ENCODE data around the gene NELL1.
A peak's percentile ranks its signal among the peaks of the same experiment; 100 is the strongest.

NELL1 gene

GRCh38 chr11:21307874-21308273 lies 638.5 kb downstream of the NELL1 start:
- Histone ChIP-seq H2BK120ac (ENCODE audit: low read depth, low read length) (no peak overlapping the region), H3K79me1 (ENCODE audit: low read length) (no peaks in the 10 kb centered on the region), H3K23ac (ENCODE audit: low read length) (no peak overlapping the region), H3K4me3 (ENCODE audit: low read length) (no peak overlapping the region), H3K56ac (ENCODE audit: low read length) (no peak overlapping the region), H2AK5ac (ENCODE audit: low read length) (no peak overlapping the region), H3K18ac (ENCODE audit: low read length) (no peak overlapping the region), H3K4me1 (ENCODE audit: control insufficient read depth, low read depth, low read length) (no peaks in the 10 kb centered on the region), H3K27ac (ENCODE audit: low read depth, low read length) (no peak overlapping the region), H3K36me3 (ENCODE audit: control insufficient read depth, insufficient read depth, low read length) (no peaks in the 10 kb centered on the region), H3K4ac (ENCODE audit: low read depth, low read length) (no peak overlapping the region), H3K9ac (ENCODE audit: low read length) (no peak overlapping the region), H3K79me2 (ENCODE audit: control insufficient read depth, insufficient read depth, low read length) (no peaks in the 10 kb centered on the region), H3K4me2 (ENCODE audit: low read length) (no peak overlapping the region), H2BK5ac (ENCODE audit: low read length) (no peak overlapping the region), H2BK15ac (replicated peaks; ENCODE audit: low read depth) (no peak overlapping the region), H4K5ac (ENCODE audit: low read length) (no peak overlapping the region), H3K27me3 (ENCODE audit: insufficient read depth, low read length, poor library complexity) (no peaks in the 10 kb centered on the region), H4K8ac (ENCODE audit: low read depth, low read length) (no peak overlapping the region)
- no CpG with 5 or more reads among the region's 4 CpGs for WGBS (ENCODE audit: extremely low coverage, insufficient coverage, low lambda C conversion rate)
- peak; percentile 43 for DNase-seq

- no peak overlapping the region for H3K56ac ChIP-seq (ENCODE audit: low read length)
- H3K79me2 ChIP-seq (ENCODE audit: control insufficient read depth, insufficient read depth, low read length), result no peaks in the 10 kb centered on the region
- no peak overlapping the region for H3K18ac ChIP-seq (ENCODE audit: low read length)
- H2BK15ac ChIP-seq (replicated peaks; ENCODE audit: low read depth), result no peak overlapping the region
- H3K4me2 ChIP-seq (ENCODE audit: low read length), result no peak overlapping the region
- no peak overlapping the region for H3K4ac ChIP-seq (ENCODE audit: low read depth, low read length)
- no peak overlapping the region for H3K4me3 ChIP-seq (ENCODE audit: low read length)
- H3K9ac ChIP-seq (ENCODE audit: low read length), result no peak overlapping the region
- H3K36me3 ChIP-seq (ENCODE audit: control insufficient read depth, insufficient read depth, low read length), result no peaks in the 10 kb centered on the region
- H3K4me1 ChIP-seq (ENCODE audit: control insufficient read depth, low read depth, low read length), result no peaks in the 10 kb centered on the region
- no peak overlapping the region for H4K5ac ChIP-seq (ENCODE audit: low read length)
- no peak overlapping the region for H4K8ac ChIP-seq (ENCODE audit: low read depth, low read length)
- no peak overlapping the region for H3K23ac ChIP-seq (ENCODE audit: low read length)
- H3K27ac ChIP-seq (ENCODE audit: low read depth, low read length), result no peak overlapping the region
- H3K27me3 ChIP-seq (ENCODE audit: insufficient read depth, low read length, poor library complexity), result no peaks in the 10 kb centered on the region
- no peak overlapping the region for H2BK5ac ChIP-seq (ENCODE audit: low read length)
- no peaks in the 10 kb centered on the region for H3K79me1 ChIP-seq (ENCODE audit: low read length)
- H2BK120ac ChIP-seq (ENCODE audit: low read depth, low read length), result no peak overlapping the region
- WGBS (ENCODE audit: extremely low coverage, insufficient coverage, low lambda C conversion rate), result no CpG with 5 or more reads among the region's 1 CpG
- no peak overlapping the region for H2AK5ac ChIP-seq (ENCODE audit: low read length)
- DNase-seq, result no peak
Observed at GRCh38 chr11:21316591-21316990, 647.2 kb downstream of the NELL1 start.

- H3K18ac ChIP-seq (ENCODE audit: low read length), result no peak overlapping the region
- no peak overlapping the region for H2BK5ac ChIP-seq (ENCODE audit: low read length)
- no peak overlapping the region for H3K4me2 ChIP-seq (ENCODE audit: low read length)
- no peak overlapping the region for H4K5ac ChIP-seq (ENCODE audit: low read length)
- no peak overlapping the region for H3K23ac ChIP-seq (ENCODE audit: low read length)
- H3K4ac ChIP-seq (ENCODE audit: low read depth, low read length), result no peak overlapping the region
- H2BK15ac ChIP-seq (replicated peaks; ENCODE audit: low read depth), result no peak overlapping the region
- no peak overlapping the region for H2AK5ac ChIP-seq (ENCODE audit: low read length)
- no peaks in the 10 kb centered on the region for H3K4me1 ChIP-seq (ENCODE audit: control insufficient read depth, low read depth, low read length)
- no peaks in the 10 kb centered on the region for H3K36me3 ChIP-seq (ENCODE audit: control insufficient read depth, insufficient read depth, low read length)
- H4K8ac ChIP-seq (ENCODE audit: low read depth, low read length), result no peak overlapping the region
- H2BK120ac ChIP-seq (ENCODE audit: low read depth, low read length), result no peak overlapping the region
- no peak overlapping the region for H3K9ac ChIP-seq (ENCODE audit: low read length)
- WGBS (ENCODE audit: extremely low coverage, insufficient coverage, low lambda C conversion rate), result no CpG with 5 or more reads among the region's 2 CpGs
- no peak overlapping the region for H3K56ac ChIP-seq (ENCODE audit: low read length)
- H3K79me2 ChIP-seq (ENCODE audit: control insufficient read depth, insufficient read depth, low read length), result no peaks in the 10 kb centered on the region
- no peak for DNase-seq
- H3K27me3 ChIP-seq (ENCODE audit: insufficient read depth, low read length, poor library complexity), result no peaks in the 10 kb centered on the region
- no peak overlapping the region for H3K27ac ChIP-seq (ENCODE audit: low read depth, low read length)
- no peak overlapping the region for H3K4me3 ChIP-seq (ENCODE audit: low read length)
- no peaks in the 10 kb centered on the region for H3K79me1 ChIP-seq (ENCODE audit: low read length)
Observed at GRCh38 chr11:21321072-21321471, 651.7 kb downstream of the NELL1 start.

- DNase-seq, result no peak
- Histone ChIP-seq H3K79me2 (ENCODE audit: control insufficient read depth, insufficient read depth, low read length) (no peaks in the 10 kb centered on the region), H3K9ac (ENCODE audit: low read length) (no peak overlapping the region), H4K8ac (ENCODE audit: low read depth, low read length) (no peak overlapping the region), H3K4me1 (ENCODE audit: control insufficient read depth, low read depth, low read length) (no peaks in the 10 kb centered on the region), H3K4ac (ENCODE audit: low read depth, low read length) (no peak overlapping the region), H2AK5ac (ENCODE audit: low read length) (no peak overlapping the region), H3K23ac (ENCODE audit: low read length) (no peak overlapping the region), H3K79me1 (ENCODE audit: low read length) (no peaks in the 10 kb centered on the region), H3K4me2 (ENCODE audit: low read length) (no peak overlapping the region), H3K18ac (ENCODE audit: low read length) (no peak overlapping the region), H3K27me3 (ENCODE audit: insufficient read depth, low read length, poor library complexity) (no peaks in the 10 kb centered on the region), H3K56ac (ENCODE audit: low read length) (no peak overlapping the region), H3K36me3 (ENCODE audit: control insufficient read depth, insufficient read depth, low read length) (no peaks in the 10 kb centered on the region), H2BK5ac (ENCODE audit: low read length) (no peak overlapping the region), H4K5ac (ENCODE audit: low read length) (no peak overlapping the region), H3K27ac (ENCODE audit: low read depth, low read length) (no peak overlapping the region), H2BK15ac (replicated peaks; ENCODE audit: low read depth) (no peak overlapping the region), H2BK120ac (ENCODE audit: low read depth, low read length) (no peak overlapping the region), H3K4me3 (ENCODE audit: low read length) (no peak overlapping the region)
- no CpG with 5 or more reads among the region's 1 CpG for WGBS (ENCODE audit: extremely low coverage, insufficient coverage, low lambda C conversion rate)
Observed at GRCh38 chr11:21321530-21321929, 652.1 kb downstream of the NELL1 start.

- no peaks in the 10 kb centered on the region for H3K79me1 ChIP-seq (ENCODE audit: low read length)
- DNase-seq, result peak; percentile 36
- H3K4me2 ChIP-seq (ENCODE audit: low read length), result no peak overlapping the region
- no peak overlapping the region for H3K9ac ChIP-seq (ENCODE audit: low read length)
- H3K27ac ChIP-seq (ENCODE audit: low read depth, low read length), result no peak overlapping the region
- H2BK120ac ChIP-seq (ENCODE audit: low read depth, low read length), result no peak overlapping the region
- H3K23ac ChIP-seq (ENCODE audit: low read length), result no peak overlapping the region
- H2BK15ac ChIP-seq (replicated peaks; ENCODE audit: low read depth), result no peak overlapping the region
- H3K27me3 ChIP-seq (ENCODE audit: insufficient read depth, low read length, poor library complexity), result no peaks in the 10 kb centered on the region
- H3K56ac ChIP-seq (ENCODE audit: low read length), result no peak overlapping the region
- no peaks in the 10 kb centered on the region for H3K79me2 ChIP-seq (ENCODE audit: control insufficient read depth, insufficient read depth, low read length)
- H3K4me1 ChIP-seq (ENCODE audit: control insufficient read depth, low read depth, low read length), result no peaks in the 10 kb centered on the region
- H2BK5ac ChIP-seq (ENCODE audit: low read length), result no peak overlapping the region
- H4K5ac ChIP-seq (ENCODE audit: low read length), result no peak overlapping the region
- H3K4me3 ChIP-seq (ENCODE audit: low read length), result no peak overlapping the region
- no peak overlapping the region for H3K4ac ChIP-seq (ENCODE audit: low read depth, low read length)
- no CpG with 5 or more reads among the region's 2 CpGs for WGBS (ENCODE audit: extremely low coverage, insufficient coverage, low lambda C conversion rate)
- H3K18ac ChIP-seq (ENCODE audit: low read length), result no peak overlapping the region
- H2AK5ac ChIP-seq (ENCODE audit: low read length), result no peak overlapping the region
- no peaks in the 10 kb centered on the region for H3K36me3 ChIP-seq (ENCODE audit: control insufficient read depth, insufficient read depth, low read length)
- no peak overlapping the region for H4K8ac ChIP-seq (ENCODE audit: low read depth, low read length)
Observed at GRCh38 chr11:21323617-21324016, 654.2 kb downstream of the NELL1 start.

GRCh38 chr11:21343204-21343603 lies 673.8 kb downstream of the NELL1 start:
- Histone ChIP-seq H2BK120ac (ENCODE audit: low read depth, low read length) (no peak overlapping the region), H3K23ac (ENCODE audit: low read length) (no peak overlapping the region), H3K36me3 (ENCODE audit: control insufficient read depth, insufficient read depth, low read length) (no peaks in the 10 kb centered on the region), H3K18ac (ENCODE audit: low read length) (no peak overlapping the region), H2AK5ac (ENCODE audit: low read length) (no peak overlapping the region), H2BK5ac (ENCODE audit: low read length) (no peak overlapping the region), H3K27me3 (ENCODE audit: insufficient read depth, low read length, poor library complexity) (no peaks in the 10 kb centered on the region), H3K56ac (ENCODE audit: low read length) (no peak overlapping the region), H3K4me3 (ENCODE audit: low read length) (no peak overlapping the region), H4K5ac (ENCODE audit: low read length) (no peak overlapping the region), H3K4me2 (ENCODE audit: low read length) (no peak overlapping the region), H4K8ac (ENCODE audit: low read depth, low read length) (no peak overlapping the region), H3K4ac (ENCODE audit: low read depth, low read length) (no peak overlapping the region), H3K27ac (ENCODE audit: low read depth, low read length) (no peak overlapping the region), H2BK15ac (replicated peaks; ENCODE audit: low read depth) (no peak overlapping the region), H3K79me2 (ENCODE audit: control insufficient read depth, insufficient read depth, low read length) (no peaks in the 10 kb centered on the region), H3K4me1 (ENCODE audit: control insufficient read depth, low read depth, low read length) (no peaks in the 10 kb centered on the region), H3K9ac (ENCODE audit: low read length) (no peak overlapping the region), H3K79me1 (ENCODE audit: low read length) (no peaks in the 10 kb centered on the region)
- WGBS (ENCODE audit: extremely low coverage, insufficient coverage, low lambda C conversion rate), result no CpG with 5 or more reads among the region's 2 CpGs
- no peak for DNase-seq
